ENCODE measurements around the gene PTPN1.

PTPN1 gene

GRCh38 chr20:50515471-50516106 lies 5.4 kb downstream of the PTPN1 start:
- H3K4me1 Mint-ChIP-seq: peaks cover 87% of the 10 kb centered on the region
- peaks cover 71% of the 10 kb centered on the region for H3K36me3 Mint-ChIP-seq
- H3K27ac Mint-ChIP-seq: peak overlapping the region; percentile 95
- H3K4me3 Mint-ChIP-seq: peak overlapping the region; percentile 94
- H3K9me3 Mint-ChIP-seq: no peaks in the 10 kb centered on the region
- ATAC-seq: no peak
- no peak for DNase-seq (ENCODE audit: low spot score in 2 of 2)

GRCh38 chr20:50516180-50516934 lies 6.2 kb downstream of the PTPN1 start:
- H3K27ac Mint-ChIP-seq: peak overlapping the region; percentile 95
- peak overlapping the region; percentile 94 for H3K4me3 Mint-ChIP-seq
- no peaks in the 10 kb centered on the region for H3K9me3 Mint-ChIP-seq
- no peak for DNase-seq (ENCODE audit: low spot score in 2 of 2)
- peaks cover 87% of the 10 kb centered on the region for H3K4me1 Mint-ChIP-seq
- H3K36me3 Mint-ChIP-seq: peaks cover 79% of the 10 kb centered on the region
- peak; percentile 36 for ATAC-seq

GRCh38 chr20:50516935-50517816 lies 7.0 kb downstream of the PTPN1 start:
- peaks cover 84% of the 10 kb centered on the region for H3K36me3 Mint-ChIP-seq
- H3K4me1 Mint-ChIP-seq: peaks cover 92% of the 10 kb centered on the region
- peak overlapping the region; percentile 95 for H3K27ac Mint-ChIP-seq
- DNase-seq (ENCODE audit: low spot score in 2 of 2) (no peak), ATAC-seq (no peak)
- H3K4me3 Mint-ChIP-seq: peak overlapping the region; percentile 94
- H3K9me3 Mint-ChIP-seq: no peaks in the 10 kb centered on the region

GRCh38 chr20:50517817-50518154 lies 7.6 kb downstream of the PTPN1 start:
- no peak for DNase-seq (ENCODE audit: low spot score in 2 of 2)
- H3K27ac Mint-ChIP-seq: peak overlapping the region; percentile 95
- no peaks in the 10 kb centered on the region for H3K9me3 Mint-ChIP-seq

GRCh38 chr20:50518270-50518721 lies 8.1 kb downstream of the PTPN1 start:
- peak overlapping the region; percentile 95 for H3K27ac Mint-ChIP-seq
- DNase-seq (ENCODE audit: low spot score in 2 of 2): no peak

More at GRCh38 chr20:50517817-50518154, 7.6 kb downstream of the PTPN1 start:
- Mint-ChIP-seq H3K4me3 (peak overlapping the region; percentile 94), H3K4me1 (peaks cover 90% of the 10 kb centered on the region), H3K36me3 (peaks cover 81% of the 10 kb centered on the region)
- ATAC-seq: no peak

GRCh38 chr20:50519036-50519762 lies 9.0 kb downstream of the PTPN1 start:
- H3K4me3 Mint-ChIP-seq: peak overlapping the region; percentile 94
- DNase-seq (ENCODE audit: low spot score in 2 of 2): no peak
- H3K36me3 Mint-ChIP-seq: peaks cover 89% of the 10 kb centered on the region
- H3K4me1 Mint-ChIP-seq: peaks cover 92% of the 10 kb centered on the region
- no peaks in the 10 kb centered on the region for H3K9me3 Mint-ChIP-seq
- ATAC-seq: peak; percentile 31
- H3K27ac Mint-ChIP-seq: peak overlapping the region; percentile 95

More at GRCh38 chr20:50518270-50518721, 8.1 kb downstream of the PTPN1 start:
- peaks cover 83% of the 10 kb centered on the region for H3K36me3 Mint-ChIP-seq
- peaks cover 90% of the 10 kb centered on the region for H3K4me1 Mint-ChIP-seq
- H3K9me3 Mint-ChIP-seq: no peaks in the 10 kb centered on the region
- H3K4me3 Mint-ChIP-seq: peak overlapping the region; percentile 94
- peak; percentile 50 for ATAC-seq

- DNase-seq (ENCODE audit: low spot score in 2 of 2): peak; percentile 15 to 67
- peaks cover 82% of the 10 kb centered on the region for H3K36me3 Mint-ChIP-seq
- peaks cover 81% of the 10 kb centered on the region for H3K4me1 Mint-ChIP-seq
- peak; percentile 80 for ATAC-seq
- no peaks in the 10 kb centered on the region for H3K9me3 Mint-ChIP-seq
- H3K4me3 Mint-ChIP-seq: peak overlapping the region; percentile 94
- peak overlapping the region; percentile 95 for H3K27ac Mint-ChIP-seq
These were observed 10.2 kb downstream of the PTPN1 start for GRCh38 chr20:50520222-50520880.

- H3K4me1 Mint-ChIP-seq: peaks cover 70% of the 10 kb centered on the region
- peak overlapping the region; percentile 94 for H3K4me3 Mint-ChIP-seq
These were observed 11.3 kb downstream of the PTPN1 start for GRCh38 chr20:50521221-50522052.

GRCh38 chr20:50522053-50522674 lies 12.0 kb downstream of the PTPN1 start:
- DNase-seq (ENCODE audit: low spot score in 2 of 2): no peak
- Mint-ChIP-seq H3K9me3 (no peaks in the 10 kb centered on the region), H3K36me3 (peaks cover 67% of the 10 kb centered on the region), H3K4me1 (peaks cover 65% of the 10 kb centered on the region), H3K4me3 (peak overlapping the region; percentile 94), H3K27ac (peak overlapping the region; percentile 95)
- no peak for ATAC-seq

More at GRCh38 chr20:50521221-50522052, 11.3 kb downstream of the PTPN1 start:
- peaks cover 72% of the 10 kb centered on the region for H3K36me3 Mint-ChIP-seq
- DNase-seq (ENCODE audit: low spot score in 2 of 2) (no peak), ATAC-seq (no peak)
- peak overlapping the region; percentile 95 for H3K27ac Mint-ChIP-seq
- no peaks in the 10 kb centered on the region for H3K9me3 Mint-ChIP-seq

- peaks cover 51% of the 10 kb centered on the region for H3K4me1 Mint-ChIP-seq
- ATAC-seq: no peak
- peak overlapping the region; percentile 37 for H3K27ac Mint-ChIP-seq
These were observed 13.5 kb downstream of the PTPN1 start for GRCh38 chr20:50523552-50524167.

GRCh38 chr20:50525681-50526080 lies 15.5 kb downstream of the PTPN1 start:
- H3K27ac Mint-ChIP-seq: no peak overlapping the region
- H3K36me3 Mint-ChIP-seq: peaks cover 43% of the 10 kb centered on the region
- no peak overlapping the region for H3K4me3 Mint-ChIP-seq
- ATAC-seq: no peak
- no peaks in the 10 kb centered on the region for H3K9me3 Mint-ChIP-seq
- H3K4me1 Mint-ChIP-seq: peaks cover 41% of the 10 kb centered on the region
- DNase-seq (ENCODE audit: low spot score in 2 of 2): no peak

More at GRCh38 chr20:50523552-50524167, 13.5 kb downstream of the PTPN1 start:
- peak overlapping the region; percentile 16 for H3K4me3 Mint-ChIP-seq
- H3K36me3 Mint-ChIP-seq: peaks cover 52% of the 10 kb centered on the region
- no peak for DNase-seq (ENCODE audit: low spot score in 2 of 2)
- no peaks in the 10 kb centered on the region for H3K9me3 Mint-ChIP-seq

GRCh38 chr20:50526403-50526989 lies 16.3 kb downstream of the PTPN1 start:
- no peak overlapping the region for H3K27ac Mint-ChIP-seq
- H3K4me1 Mint-ChIP-seq: peaks cover 42% of the 10 kb centered on the region
- H3K36me3 Mint-ChIP-seq: peaks cover 42% of the 10 kb centered on the region
- no peak overlapping the region for H3K4me3 Mint-ChIP-seq
- ATAC-seq (no peak), DNase-seq (ENCODE audit: low spot score in 2 of 2) (no peak)
- H3K9me3 Mint-ChIP-seq: no peaks in the 10 kb centered on the region

Measured in stimulated activated effector memory CD8-positive, alpha-beta T cell treated with anti-CD3 and anti-CD28 coated beads, Interleukin-12 subunit alpha, Interleukin-12 subunit beta, amount 100 ng/mL, for 72 hours (primary cell).